ENCODE results near the gene HSPBAP1.
"Not testable (repeated sequence)": the region's sequence is repeated elsewhere in the genome, so short reads cannot be mapped to it uniquely, and the experiment has no call there.

Gene HSPBAP1

DNA sequence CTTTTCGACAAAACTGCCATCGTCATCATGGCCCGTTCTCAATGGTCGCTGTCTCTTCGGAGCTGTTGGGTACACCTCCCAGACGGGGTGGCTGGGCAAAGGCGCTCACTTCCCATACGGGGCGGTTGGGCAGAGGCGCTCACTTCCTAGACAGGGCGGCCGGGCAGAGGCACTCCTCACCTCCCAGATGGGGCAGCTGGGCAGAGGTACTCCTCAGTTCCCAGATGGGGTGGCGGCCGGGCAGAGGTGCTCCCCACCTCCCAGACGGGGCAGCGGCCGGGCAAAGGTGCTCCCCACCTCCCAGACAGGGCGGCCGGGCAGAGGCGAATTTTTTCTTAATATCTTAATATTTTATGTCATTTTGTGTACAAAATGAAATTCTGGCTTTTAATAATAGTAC lies 68.5 kb downstream of the HSPBAP1 start:
- H3K27ac ChIP-seq (ENCODE audit: poor library complexity, severe bottlenecking), result no peak overlapping the region
- TF ChIP-seq, protein P1, sequence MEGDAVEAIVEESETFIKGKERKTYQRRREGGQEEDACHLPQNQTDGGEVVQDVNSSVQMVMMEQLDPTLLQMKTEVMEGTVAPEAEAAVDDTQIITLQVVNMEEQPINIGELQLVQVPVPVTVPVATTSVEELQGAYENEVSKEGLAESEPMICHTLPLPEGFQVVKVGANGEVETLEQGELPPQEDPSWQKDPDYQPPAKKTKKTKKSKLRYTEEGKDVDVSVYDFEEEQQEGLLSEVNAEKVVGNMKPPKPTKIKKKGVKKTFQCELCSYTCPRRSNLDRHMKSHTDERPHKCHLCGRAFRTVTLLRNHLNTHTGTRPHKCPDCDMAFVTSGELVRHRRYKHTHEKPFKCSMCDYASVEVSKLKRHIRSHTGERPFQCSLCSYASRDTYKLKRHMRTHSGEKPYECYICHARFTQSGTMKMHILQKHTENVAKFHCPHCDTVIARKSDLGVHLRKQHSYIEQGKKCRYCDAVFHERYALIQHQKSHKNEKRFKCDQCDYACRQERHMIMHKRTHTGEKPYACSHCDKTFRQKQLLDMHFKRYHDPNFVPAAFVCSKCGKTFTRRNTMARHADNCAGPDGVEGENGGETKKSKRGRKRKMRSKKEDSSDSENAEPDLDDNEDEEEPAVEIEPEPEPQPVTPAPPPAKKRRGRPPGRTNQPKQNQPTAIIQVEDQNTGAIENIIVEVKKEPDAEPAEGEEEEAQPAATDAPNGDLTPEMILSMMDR (IDR thresholded peaks at IDR 0.05; ENCODE audit: poor library complexity, severe bottlenecking), result no peak
- H3K4me1 ChIP-seq (ENCODE audit: insufficient read depth, poor library complexity, severe bottlenecking), result no peaks in the 10 kb centered on the region
- DNase-seq (ENCODE audit: low spot score), result no peak
- no peaks in the 10 kb centered on the region for H3K27me3 ChIP-seq (ENCODE audit: insufficient read depth, poor library complexity, severe bottlenecking)
- no peaks in the 10 kb centered on the region for H3K9me3 ChIP-seq (ENCODE audit: severe bottlenecking)
- peaks cover 8% of the 10 kb centered on the region for H3K36me3 ChIP-seq (ENCODE audit: low read depth)
- no peak overlapping the region for H3K4me3 ChIP-seq (ENCODE audit: severe bottlenecking)
- ATAC-seq (ENCODE audit: low read depth), result no peak

DNA sequence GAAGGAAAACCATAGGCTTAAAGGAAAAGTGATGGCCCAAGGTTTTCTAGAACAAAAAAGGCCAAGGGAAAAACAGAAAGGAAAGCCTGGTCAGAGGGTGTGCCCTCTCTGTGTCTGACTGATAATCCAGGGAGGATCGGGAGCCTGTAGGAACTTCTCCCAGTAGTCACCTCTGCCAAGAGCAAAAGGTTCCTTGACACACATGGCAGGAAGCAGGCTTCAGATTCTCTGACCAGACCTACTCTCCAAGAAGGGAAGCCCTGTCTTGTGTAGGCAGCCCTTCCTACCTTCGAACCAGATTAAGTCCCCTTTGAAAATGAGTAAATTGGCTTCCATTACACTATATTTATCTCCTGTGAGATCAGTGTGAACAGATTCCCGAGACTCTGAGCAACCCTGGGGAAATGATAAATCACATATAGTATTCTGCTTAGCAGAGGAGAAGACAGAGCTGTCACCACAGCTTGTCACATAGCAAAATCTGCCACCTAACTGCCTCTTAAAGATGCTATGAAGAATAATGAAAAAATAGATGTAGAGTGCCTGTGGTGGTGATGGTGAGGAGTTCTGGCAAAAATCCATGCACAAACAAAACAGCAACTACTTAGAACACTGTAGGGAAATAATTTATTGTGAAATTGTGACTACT lies 74.2 kb downstream of the HSPBAP1 start:
- DNase-seq (ENCODE audit: low spot score) (no peak), ATAC-seq (ENCODE audit: low read depth) (no peak)
- Histone ChIP-seq H3K4me3 (ENCODE audit: severe bottlenecking) (no peak overlapping the region), H3K36me3 (ENCODE audit: low read depth) (peaks cover 16% of the 10 kb centered on the region), H3K27ac (ENCODE audit: poor library complexity, severe bottlenecking) (no peak overlapping the region), H3K9me3 (ENCODE audit: severe bottlenecking) (no peaks in the 10 kb centered on the region), H3K27me3 (ENCODE audit: insufficient read depth, poor library complexity, severe bottlenecking) (no peaks in the 10 kb centered on the region), H3K4me1 (ENCODE audit: insufficient read depth, poor library complexity, severe bottlenecking) (no peaks in the 10 kb centered on the region)
- TF ChIP-seq, protein P1 (IDR thresholded peaks at IDR 0.05; ENCODE audit: poor library complexity, severe bottlenecking), result no peak

DNA sequence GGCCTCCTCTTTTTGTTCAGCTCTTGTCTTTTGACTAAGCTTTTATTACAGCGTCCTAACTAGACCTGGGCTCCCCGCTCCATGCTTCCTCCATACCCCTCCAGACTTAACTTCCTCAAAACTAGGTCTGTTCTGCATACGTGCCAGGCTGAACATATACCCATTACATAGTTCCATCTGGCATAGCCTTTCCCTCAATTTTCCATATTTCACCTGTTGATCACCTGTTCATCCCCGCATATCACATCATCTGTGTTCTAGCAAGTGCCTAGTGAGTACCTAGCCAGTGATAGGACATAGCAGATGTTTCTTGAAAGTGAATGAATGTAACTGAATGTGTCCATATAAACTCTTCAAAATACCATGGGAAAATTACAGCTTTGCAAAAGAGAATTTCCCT lies 77.0 kb downstream of the HSPBAP1 start:
- TF ChIP-seq, protein P1 (IDR thresholded peaks at IDR 0.05; ENCODE audit: poor library complexity, severe bottlenecking), result no peak
- peaks cover 27% of the 10 kb centered on the region for H3K36me3 ChIP-seq (ENCODE audit: low read depth)

DNA sequence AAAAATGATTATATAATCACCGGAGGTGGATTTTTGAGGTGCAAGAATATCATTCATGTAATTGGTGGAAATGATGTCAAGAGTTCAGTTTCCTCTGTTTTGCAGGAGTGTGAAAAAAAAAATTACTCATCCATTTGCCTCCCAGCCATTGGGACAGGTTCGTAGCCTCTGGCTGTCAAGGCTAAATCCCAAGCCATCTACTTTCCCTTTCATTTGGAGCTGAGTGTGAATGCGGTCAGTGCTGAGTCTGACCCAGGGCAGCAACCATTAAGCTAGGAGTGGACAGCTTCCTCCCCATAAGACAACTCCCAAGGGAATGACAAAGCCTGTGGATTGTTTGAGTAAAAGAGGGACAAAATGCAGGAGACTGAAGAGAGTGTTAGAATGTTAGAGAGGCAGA lies 79.4 kb downstream of the HSPBAP1 start:
- DNase-seq (ENCODE audit: low spot score), result no peak
- TF ChIP-seq, protein P1 (IDR thresholded peaks at IDR 0.05; ENCODE audit: poor library complexity, severe bottlenecking), result no peak
- Histone ChIP-seq H3K36me3 (ENCODE audit: low read depth) (peaks cover 28% of the 10 kb centered on the region), H3K4me3 (ENCODE audit: severe bottlenecking) (no peak overlapping the region), H3K27me3 (ENCODE audit: insufficient read depth, poor library complexity, severe bottlenecking) (no peaks in the 10 kb centered on the region), H3K27ac (ENCODE audit: poor library complexity, severe bottlenecking) (no peak overlapping the region), H3K9me3 (ENCODE audit: severe bottlenecking) (no peaks in the 10 kb centered on the region), H3K4me1 (ENCODE audit: insufficient read depth, poor library complexity, severe bottlenecking) (no peaks in the 10 kb centered on the region)
- no peak for ATAC-seq (ENCODE audit: low read depth)

More for the DNA sequence above, 77.0 kb downstream of the HSPBAP1 start:
- Histone ChIP-seq H3K27me3 (ENCODE audit: insufficient read depth, poor library complexity, severe bottlenecking) (no peaks in the 10 kb centered on the region), H3K4me3 (ENCODE audit: severe bottlenecking) (no peak overlapping the region), H3K4me1 (ENCODE audit: insufficient read depth, poor library complexity, severe bottlenecking) (no peaks in the 10 kb centered on the region), H3K9me3 (ENCODE audit: severe bottlenecking) (no peaks in the 10 kb centered on the region), H3K27ac (ENCODE audit: poor library complexity, severe bottlenecking) (no peak overlapping the region)
- ATAC-seq (ENCODE audit: low read depth) (no peak), DNase-seq (ENCODE audit: low spot score) (no peak)

DNA sequence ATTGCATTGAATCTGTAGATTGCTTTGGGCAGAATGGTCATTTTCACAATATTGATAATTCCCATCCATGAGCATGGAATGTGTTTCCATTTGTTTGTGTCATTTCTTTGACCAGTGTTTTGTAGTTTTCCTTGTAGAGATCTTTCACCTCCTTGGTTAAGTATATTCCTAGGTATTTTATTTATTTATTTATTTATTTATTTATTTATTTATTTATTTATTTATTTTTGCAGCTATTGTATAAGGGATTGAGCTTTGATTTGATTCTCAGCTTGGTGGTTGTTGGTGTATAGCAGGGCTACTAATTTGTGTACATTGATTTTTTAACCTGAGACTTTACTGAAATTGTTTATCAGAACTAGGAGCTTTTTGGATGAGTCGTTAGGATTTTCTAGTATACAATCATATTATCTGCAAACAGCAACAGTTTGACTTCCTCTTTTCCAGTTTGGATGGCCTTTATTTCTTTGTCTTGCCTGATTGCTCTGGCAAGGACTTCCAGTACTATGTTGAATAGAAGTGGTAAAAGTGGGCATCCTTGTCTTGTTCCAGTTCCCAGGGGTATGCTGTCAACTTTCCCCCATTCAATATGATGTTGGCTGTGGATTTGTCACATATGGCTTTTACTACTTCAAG lies 82.9 kb downstream of the HSPBAP1 start:
- H3K27me3 ChIP-seq (ENCODE audit: insufficient read depth, poor library complexity, severe bottlenecking); H3K9me3 ChIP-seq (ENCODE audit: severe bottlenecking); H3K27ac ChIP-seq (ENCODE audit: poor library complexity, severe bottlenecking); H3K4me1 ChIP-seq (ENCODE audit: insufficient read depth, poor library complexity, severe bottlenecking); H3K4me3 ChIP-seq (ENCODE audit: severe bottlenecking); DNase-seq (ENCODE audit: low spot score); ATAC-seq (ENCODE audit: low read depth): not testable (repeated sequence)
- peaks cover 23% of the 10 kb centered on the region for H3K36me3 ChIP-seq (ENCODE audit: low read depth)

Data from RWPE2 (cell line).